Keratinocyte (primary cell): ENCODE results near the gene POLR3K. TPM values are rescaled to one million over a fixed set of nuclear protein-coding genes. Genes with fewer than 3 reads are reported as not detected.

Experiments
- DNase-seq: peaks from one replicate; pipeline ENCODE4 v3.0.0-alpha.2; 2011; ENCODE audit warnings: low read depth, missing footprints, low spot score
- FAIRE-seq: peaks from 2 replicates; lab custom pipeline; 2011; peaks lifted over from hg19 to GRCh38; lab: Jason Lieb, UNC
- H2AFZ ChIP-seq: 2 replicates; pipeline ENCODE4 v1.6.0; 2012; ENCODE audit warnings: low read length, control low read depth, inconsistent platforms; ENCODE audit not compliant: control insufficient read depth
- H3K27ac ChIP-seq: 2 replicates; pipeline ENCODE4 v1.5.1; 2011; ENCODE audit warnings: low read length; ENCODE audit not compliant: control insufficient read depth, insufficient read depth
- H3K27me3 ChIP-seq: 3 replicates; pipeline ENCODE4 v1.6.0; 2011; ENCODE audit warnings: low read length; ENCODE audit not compliant: control insufficient read depth, insufficient read depth; ENCODE audit errors: extremely low read depth
- H3K36me3 ChIP-seq, 2 experiments: 2 replicates in 1 of 2; 3 replicates in 1 of 2; pipeline ENCODE4 v1.5.1; 2011; ENCODE audit warnings: low read length in 2 of 2, mild to moderate bottlenecking in 1 of 2; ENCODE audit not compliant: control insufficient read depth in 2 of 2, insufficient read depth in 2 of 2; ENCODE audit errors: extremely low read depth in 1 of 2
- H3K4me1 ChIP-seq: 3 replicates; pipeline ENCODE4 v1.5.1; 2011; ENCODE audit warnings: low read length; ENCODE audit not compliant: control insufficient read depth, insufficient read depth; ENCODE audit errors: extremely low read depth
- H3K4me2 ChIP-seq: 3 replicates; pipeline ENCODE4 v1.6.0; 2011; ENCODE audit warnings: low read depth, low read length; ENCODE audit not compliant: control insufficient read depth, insufficient read depth; ENCODE audit errors: extremely low read depth
- H3K4me3 ChIP-seq, 3 experiments: fragments of 200-600 bp in 1 of 3; sonication (generic) in 1 of 3; 2 replicates in 2 of 3; 3 replicates in 1 of 3; pipeline ENCODE4 v1.5.1; 2011 to 2016; ENCODE audit warnings: low read length in 3 of 3, mild to moderate bottlenecking in 3 of 3, control low read depth in 2 of 3, inconsistent platforms in 1 of 3, low read depth in 1 of 3, mixed read lengths in 1 of 3, mixed run types in 1 of 3, moderate library complexity in 1 of 3; ENCODE audit not compliant: control insufficient read depth in 2 of 3, insufficient read depth in 2 of 3; ENCODE audit errors: extremely low read depth in 1 of 3
- H3K79me2 ChIP-seq: 2 replicates; pipeline ENCODE4 v1.6.0; 2012; ENCODE audit warnings: low read length; ENCODE audit not compliant: control insufficient read depth, insufficient read depth
- H3K9ac ChIP-seq: 3 replicates; pipeline ENCODE4 v1.6.0; 2011; ENCODE audit warnings: low read length; ENCODE audit not compliant: control insufficient read depth, insufficient read depth; ENCODE audit errors: extremely low read depth
- H3K9me1 ChIP-seq: 3 replicates; pipeline ENCODE4 v1.6.0; 2011; ENCODE audit warnings: low read length; ENCODE audit not compliant: control insufficient read depth, insufficient read depth; ENCODE audit errors: extremely low read depth
- H3K9me3 ChIP-seq: 2 replicates; pipeline ENCODE4 v1.5.1; 2012; ENCODE audit warnings: low read depth, low read length; ENCODE audit not compliant: control insufficient read depth
- H4K20me1 ChIP-seq: 3 replicates; pipeline ENCODE4 v1.6.0; 2011; ENCODE audit warnings: low read length; ENCODE audit not compliant: control insufficient read depth, insufficient read depth; ENCODE audit errors: extremely low read depth
- CTCF ChIP-seq, 3 experiments: IDR thresholded peaks in 1 of 3; conservative IDR thresholded peaks in 1 of 3; optimal IDR thresholded peaks in 1 of 3; 2 replicates in 2 of 3; 3 replicates in 1 of 3; pipeline versions ENCODE3 to v1.5.1; 2011; ENCODE audit warnings: low read length in 3 of 3, mild to moderate bottlenecking in 3 of 3, moderate library complexity in 2 of 3, control low read depth in 1 of 3, inconsistent platforms in 1 of 3; ENCODE audit not compliant: insufficient read depth in 2 of 3; ENCODE audit errors: extremely low read depth in 1 of 3
- EZH2 ChIP-seq: IDR thresholded peaks from one replicate; pipeline ENCODE4 v1.6.1; 2012; ENCODE audit warnings: inconsistent platforms, mild to moderate bottlenecking, low read length, moderate library complexity
- dilution Hi-C: fragments of 300-500 bp; cut with MboI; formaldehyde crosslinking; loops from one replicate; pipeline ENCODE4 v1.7.0; 2020; ENCODE audit warnings: low sequenced_read_pairs; ENCODE audit not compliant: extremely low pct_ligation_motif_present
- polyA plus RNA-seq, 5 experiments: library from polyadenylated mRNA; depleted of rRNA in 3 of 5; stranded (reverse) in 3 of 5; stranded (forward) in 1 of 5; unstranded in 1 of 5; fragments of >200 nt; gene quantifications; 1 replicate in 1 of 5; 2 replicates in 3 of 5; 3 replicates in 1 of 5; pipeline versions ENCODE4 v1.2.1 to v1.2.3, GENCODE V29; 2011 to 2012; ENCODE audit warnings: missing spikeins in 2 of 5, low read depth in 1 of 5, low replicate concordance in 1 of 5

POLR3K gene
- polyA plus RNA-seq, 1 donor (not counting 4 experiments of a cell fraction or from before 2014, with no cell fraction given), result 23.2 TPM

- DNase-seq (no peak), FAIRE-seq (peak; percentile 89)
- no peaks in the 10 kb centered on the region for H4K20me1 ChIP-seq
- peak in 1 of 3 experiments; percentile 33 for TF ChIP-seq CTCF (optimal IDR thresholded peaks at IDR 0.05 in 1 of 3, IDR thresholded peaks at IDR 0.05 in 1 of 3, conservative IDR thresholded peaks at IDR 0.05 in 1 of 3; ENCODE audit: extremely low read depth in 1 of 3, insufficient read depth in 2 of 3, low read length in 3 of 3)
- no peak for TF ChIP-seq EZH2
- H2AFZ ChIP-seq, result peak overlapping the region; percentile 16
- H3K79me2 ChIP-seq, result peaks cover 27% of the 10 kb centered on the region
- peak overlapping the region; percentile 89 for H3K4me2 ChIP-seq
- H3K4me1 ChIP-seq, result peaks cover 30% of the 10 kb centered on the region
- no peaks in the 10 kb centered on the region for H3K27me3 ChIP-seq
- H3K27ac ChIP-seq, result peak overlapping the region; percentile 74
- dilution Hi-C loops, result no loop called here
- peaks cover 3 to 5% of the 10 kb centered on the region in 2 experiments for H3K36me3 ChIP-seq
- H3K9me1 ChIP-seq, result peaks cover 3% of the 10 kb centered on the region
- no peaks in the 10 kb centered on the region for H3K9me3 ChIP-seq
- H3K4me3 ChIP-seq, result peak overlapping the region; percentile 65 to 84 (median 83)
- peak overlapping the region; percentile 85 for H3K9ac ChIP-seq
These were observed 18.4 kb upstream of the POLR3K start for GRCh38 chr16:71540-72401.

GRCh38 chr16:71210-71539 is 17.8 kb upstream of the POLR3K start:
- dilution Hi-C loops, result no loop called here
- H3K79me2 ChIP-seq, result peaks cover 28% of the 10 kb centered on the region
- no peaks in the 10 kb centered on the region for H4K20me1 ChIP-seq

More at GRCh38 chr16:71210-71539, 17.8 kb upstream of the POLR3K start:
- TF ChIP-seq EZH2 (no peak), CTCF (optimal IDR thresholded peaks at IDR 0.05 in 1 of 3, IDR thresholded peaks at IDR 0.05 in 1 of 3, conservative IDR thresholded peaks at IDR 0.05 in 1 of 3; ENCODE audit: extremely low read depth in 1 of 3, insufficient read depth in 2 of 3, low read length in 3 of 3) (no peak)
- no peaks in the 10 kb centered on the region for H3K9me3 ChIP-seq
- peaks cover 24% of the 10 kb centered on the region for H3K4me1 ChIP-seq
- DNase-seq (no peak), FAIRE-seq (no peak)
- peak overlapping the region; percentile 74 for H3K27ac ChIP-seq
- H3K9ac ChIP-seq, result peak overlapping the region; percentile 85
- peaks cover 3% of the 10 kb centered on the region for H3K9me1 ChIP-seq
- peak overlapping the region; percentile 65 to 84 (median 83) for H3K4me3 ChIP-seq
- H3K4me2 ChIP-seq, result peak overlapping the region; percentile 89
- no peak overlapping the region for H2AFZ ChIP-seq
- no peaks in the 10 kb centered on the region for H3K27me3 ChIP-seq
- H3K36me3 ChIP-seq, result peaks cover 3 to 5% of the 10 kb centered on the region in 2 experiments
